B cell (primary cell): ENCODE data around the gene ISCU.

Source experiments
- CTCF ChIP-seq: fragments of 200-600 bp; IDR thresholded peaks from one replicate; pipeline ENCODE4 v1.8.0; 2022; ENCODE audit warnings: antibody characterized with exemption, mild to moderate bottlenecking
- EZH2 ChIP-seq: IDR thresholded peaks from 2 replicates; pipeline ENCODE4 v1.6.1; 2012; ENCODE audit warnings: borderline replicate concordance, low read depth, mild to moderate bottlenecking, moderate library complexity, low read length; ENCODE audit not compliant: insufficient read depth, poor library complexity, severe bottlenecking

GRCh38 chr12:108604208-108604941 lies 42.0 kb downstream of the ISCU start:
- TF ChIP-seq CTCF (no peak), EZH2 (no peak)
